SK-N-SH (cell line): ENCODE data around the gene PEMT.

Experiments used
- EP300 ChIP-seq, 2 experiments: IDR thresholded peaks; 2 replicates each; pipeline versions ENCODE4 v1.4.0 to v1.6.1; 2012; ENCODE audit warnings: borderline replicate concordance in 1 of 2, low read depth in 1 of 2, low read length in 1 of 2
- JUND ChIP-seq: IDR thresholded peaks from 2 replicates; pipeline ENCODE4 v1.4.0; 2012
- RCOR1 ChIP-seq: fragments of 150-350 bp; IDR thresholded peaks from 2 replicates; pipeline ENCODE4 v1.6.1; 2017; ENCODE audit warnings: antibody characterized with exemption, low read length
- TF ChIP-seq, protein P1 (sequence below): fragments of 200-600 bp; sonication (generic); IDR thresholded peaks from 2 replicates; pipeline ENCODE4 v1.6.1; 2017; ENCODE audit warnings: antibody characterized with exemption, mild to moderate bottlenecking, moderate library complexity
- TF ChIP-seq, protein P2 (sequence below): IDR thresholded peaks from 2 replicates; pipeline ENCODE4 v1.6.1; 2012; ENCODE audit warnings: mild to moderate bottlenecking, low read depth, low read length, moderate library complexity
- TF ChIP-seq, protein P3 (sequence below): IDR thresholded peaks from 2 replicates; pipeline ENCODE4 v1.4.0; 2012; ENCODE audit warnings: low read depth, borderline replicate concordance
- TF ChIP-seq, protein P4 (sequence below): IDR thresholded peaks from 2 replicates; pipeline ENCODE4 v1.4.0; 2012; ENCODE audit warnings: low read depth, borderline replicate concordance

DNA sequence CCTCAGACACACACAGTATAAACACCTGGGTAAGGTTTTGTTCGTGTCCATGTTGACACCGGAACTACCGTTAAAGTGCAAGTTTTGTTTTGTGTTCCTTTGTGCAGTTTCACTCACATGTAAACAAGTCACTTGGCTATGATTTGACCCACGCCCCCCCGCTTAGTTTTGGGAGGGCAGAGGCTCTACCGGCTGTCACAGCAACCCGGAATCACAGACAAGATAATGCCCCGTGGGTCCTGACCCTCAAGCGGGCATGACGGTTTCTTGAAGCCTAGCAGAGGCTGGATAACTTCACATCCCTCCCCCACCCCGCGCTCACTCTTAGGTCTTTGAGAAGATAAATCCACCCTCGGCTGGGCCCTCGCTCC lies 97.0 kb downstream of the PEMT start:
- TF ChIP-seq, protein P1, sequence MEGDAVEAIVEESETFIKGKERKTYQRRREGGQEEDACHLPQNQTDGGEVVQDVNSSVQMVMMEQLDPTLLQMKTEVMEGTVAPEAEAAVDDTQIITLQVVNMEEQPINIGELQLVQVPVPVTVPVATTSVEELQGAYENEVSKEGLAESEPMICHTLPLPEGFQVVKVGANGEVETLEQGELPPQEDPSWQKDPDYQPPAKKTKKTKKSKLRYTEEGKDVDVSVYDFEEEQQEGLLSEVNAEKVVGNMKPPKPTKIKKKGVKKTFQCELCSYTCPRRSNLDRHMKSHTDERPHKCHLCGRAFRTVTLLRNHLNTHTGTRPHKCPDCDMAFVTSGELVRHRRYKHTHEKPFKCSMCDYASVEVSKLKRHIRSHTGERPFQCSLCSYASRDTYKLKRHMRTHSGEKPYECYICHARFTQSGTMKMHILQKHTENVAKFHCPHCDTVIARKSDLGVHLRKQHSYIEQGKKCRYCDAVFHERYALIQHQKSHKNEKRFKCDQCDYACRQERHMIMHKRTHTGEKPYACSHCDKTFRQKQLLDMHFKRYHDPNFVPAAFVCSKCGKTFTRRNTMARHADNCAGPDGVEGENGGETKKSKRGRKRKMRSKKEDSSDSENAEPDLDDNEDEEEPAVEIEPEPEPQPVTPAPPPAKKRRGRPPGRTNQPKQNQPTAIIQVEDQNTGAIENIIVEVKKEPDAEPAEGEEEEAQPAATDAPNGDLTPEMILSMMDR: no peak
- TF ChIP-seq, protein P2, sequence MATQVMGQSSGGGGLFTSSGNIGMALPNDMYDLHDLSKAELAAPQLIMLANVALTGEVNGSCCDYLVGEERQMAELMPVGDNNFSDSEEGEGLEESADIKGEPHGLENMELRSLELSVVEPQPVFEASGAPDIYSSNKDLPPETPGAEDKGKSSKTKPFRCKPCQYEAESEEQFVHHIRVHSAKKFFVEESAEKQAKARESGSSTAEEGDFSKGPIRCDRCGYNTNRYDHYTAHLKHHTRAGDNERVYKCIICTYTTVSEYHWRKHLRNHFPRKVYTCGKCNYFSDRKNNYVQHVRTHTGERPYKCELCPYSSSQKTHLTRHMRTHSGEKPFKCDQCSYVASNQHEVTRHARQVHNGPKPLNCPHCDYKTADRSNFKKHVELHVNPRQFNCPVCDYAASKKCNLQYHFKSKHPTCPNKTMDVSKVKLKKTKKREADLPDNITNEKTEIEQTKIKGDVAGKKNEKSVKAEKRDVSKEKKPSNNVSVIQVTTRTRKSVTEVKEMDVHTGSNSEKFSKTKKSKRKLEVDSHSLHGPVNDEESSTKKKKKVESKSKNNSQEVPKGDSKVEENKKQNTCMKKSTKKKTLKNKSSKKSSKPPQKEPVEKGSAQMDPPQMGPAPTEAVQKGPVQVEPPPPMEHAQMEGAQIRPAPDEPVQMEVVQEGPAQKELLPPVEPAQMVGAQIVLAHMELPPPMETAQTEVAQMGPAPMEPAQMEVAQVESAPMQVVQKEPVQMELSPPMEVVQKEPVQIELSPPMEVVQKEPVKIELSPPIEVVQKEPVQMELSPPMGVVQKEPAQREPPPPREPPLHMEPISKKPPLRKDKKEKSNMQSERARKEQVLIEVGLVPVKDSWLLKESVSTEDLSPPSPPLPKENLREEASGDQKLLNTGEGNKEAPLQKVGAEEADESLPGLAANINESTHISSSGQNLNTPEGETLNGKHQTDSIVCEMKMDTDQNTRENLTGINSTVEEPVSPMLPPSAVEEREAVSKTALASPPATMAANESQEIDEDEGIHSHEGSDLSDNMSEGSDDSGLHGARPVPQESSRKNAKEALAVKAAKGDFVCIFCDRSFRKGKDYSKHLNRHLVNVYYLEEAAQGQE: no peak
- TF ChIP-seq, protein P3, sequence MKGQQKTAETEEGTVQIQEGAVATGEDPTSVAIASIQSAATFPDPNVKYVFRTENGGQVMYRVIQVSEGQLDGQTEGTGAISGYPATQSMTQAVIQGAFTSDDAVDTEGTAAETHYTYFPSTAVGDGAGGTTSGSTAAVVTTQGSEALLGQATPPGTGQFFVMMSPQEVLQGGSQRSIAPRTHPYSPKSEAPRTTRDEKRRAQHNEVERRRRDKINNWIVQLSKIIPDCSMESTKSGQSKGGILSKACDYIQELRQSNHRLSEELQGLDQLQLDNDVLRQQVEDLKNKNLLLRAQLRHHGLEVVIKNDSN: no peak
- TF ChIP-seq RCOR1 (no peak), EP300 (IDR thresholded peaks at IDR 0.05; ENCODE audit: borderline replicate concordance in 1 of 2, low read depth in 1 of 2, low read length in 1 of 2) (no peak), JUND (no peak)
- TF ChIP-seq, protein P4, sequence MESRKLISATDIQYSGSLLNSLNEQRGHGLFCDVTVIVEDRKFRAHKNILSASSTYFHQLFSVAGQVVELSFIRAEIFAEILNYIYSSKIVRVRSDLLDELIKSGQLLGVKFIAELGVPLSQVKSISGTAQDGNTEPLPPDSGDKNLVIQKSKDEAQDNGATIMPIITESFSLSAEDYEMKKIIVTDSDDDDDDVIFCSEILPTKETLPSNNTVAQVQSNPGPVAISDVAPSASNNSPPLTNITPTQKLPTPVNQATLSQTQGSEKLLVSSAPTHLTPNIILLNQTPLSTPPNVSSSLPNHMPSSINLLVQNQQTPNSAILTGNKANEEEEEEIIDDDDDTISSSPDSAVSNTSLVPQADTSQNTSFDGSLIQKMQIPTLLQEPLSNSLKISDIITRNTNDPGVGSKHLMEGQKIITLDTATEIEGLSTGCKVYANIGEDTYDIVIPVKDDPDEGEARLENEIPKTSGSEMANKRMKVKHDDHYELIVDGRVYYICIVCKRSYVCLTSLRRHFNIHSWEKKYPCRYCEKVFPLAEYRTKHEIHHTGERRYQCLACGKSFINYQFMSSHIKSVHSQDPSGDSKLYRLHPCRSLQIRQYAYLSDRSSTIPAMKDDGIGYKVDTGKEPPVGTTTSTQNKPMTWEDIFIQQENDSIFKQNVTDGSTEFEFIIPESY: no peak
